LNCaP clone FGC (cell line): Measurements from ENCODE around the gene SFSWAP.
"Not testable (repeated sequence)": the region's sequence is repeated elsewhere in the genome, so short reads cannot be mapped to it uniquely, and the experiment has no call there.

Experiments used
- DNase-seq: peaks from one replicate; pipeline ENCODE4 v3.0.0-alpha.2; 2011; ENCODE audit warnings: low read depth
- H3K4me3 ChIP-seq: 2 replicates; pipeline ENCODE4 v1.5.1; 2011; ENCODE audit warnings: mild to moderate bottlenecking, low read depth, low read length, control low read depth
- CTCF ChIP-seq: IDR thresholded peaks from 2 replicates; pipeline ENCODE4 v1.5.1; 2012; ENCODE audit warnings: mild to moderate bottlenecking; ENCODE audit not compliant: control insufficient read depth, insufficient read depth; ENCODE audit errors: extremely low read depth

The SFSWAP gene

GRCh38 chr12:131680392-131681256 lies 30.3 kb upstream of the SFSWAP start:
- DNase-seq, result not testable (repeated sequence)

GRCh38 chr12:131681257-131681620 lies 29.7 kb upstream of the SFSWAP start:
- no peak for TF ChIP-seq CTCF
- DNase-seq, result no peak
- H3K4me3 ChIP-seq, result no peak overlapping the region

More at GRCh38 chr12:131680392-131681256, 30.3 kb upstream of the SFSWAP start:
- not testable (repeated sequence) for H3K4me3 ChIP-seq

- not testable (repeated sequence) for H3K4me3 ChIP-seq, DNase-seq
Observed at GRCh38 chr12:131681746-131682509, 29.0 kb upstream of the SFSWAP start.

GRCh38 chr12:131682510-131682895 lies 28.4 kb upstream of the SFSWAP start:
- DNase-seq, result no peak
- no peak overlapping the region for H3K4me3 ChIP-seq
- TF ChIP-seq CTCF, result no peak

- no peak for DNase-seq
- no peak for TF ChIP-seq CTCF
- H3K4me3 ChIP-seq, result no peak overlapping the region
Observed at GRCh38 chr12:131683266-131684014, 27.4 kb upstream of the SFSWAP start.

GRCh38 chr12:131684015-131684725 lies 26.7 kb upstream of the SFSWAP start:
- TF ChIP-seq CTCF, result no peak
- H3K4me3 ChIP-seq, result no peak overlapping the region
- no peak for DNase-seq

GRCh38 chr12:131687346-131688125 lies 23.4 kb upstream of the SFSWAP start:
- DNase-seq, result no peak
- no peak for TF ChIP-seq CTCF
- no peak overlapping the region for H3K4me3 ChIP-seq
